GM12873 (cell line): ENCODE data around the gene ZNF236.

Experiments used
- TF ChIP-seq, protein P1 (sequence below): IDR thresholded peaks from 2 replicates; pipeline ENCODE4 v1.5.1; 2012; ENCODE audit warnings: low read depth, mild to moderate bottlenecking, moderate library complexity, low read length, control low read depth; ENCODE audit not compliant: insufficient read depth; ENCODE audit errors: missing control alignments

ZNF236 gene

DNA sequence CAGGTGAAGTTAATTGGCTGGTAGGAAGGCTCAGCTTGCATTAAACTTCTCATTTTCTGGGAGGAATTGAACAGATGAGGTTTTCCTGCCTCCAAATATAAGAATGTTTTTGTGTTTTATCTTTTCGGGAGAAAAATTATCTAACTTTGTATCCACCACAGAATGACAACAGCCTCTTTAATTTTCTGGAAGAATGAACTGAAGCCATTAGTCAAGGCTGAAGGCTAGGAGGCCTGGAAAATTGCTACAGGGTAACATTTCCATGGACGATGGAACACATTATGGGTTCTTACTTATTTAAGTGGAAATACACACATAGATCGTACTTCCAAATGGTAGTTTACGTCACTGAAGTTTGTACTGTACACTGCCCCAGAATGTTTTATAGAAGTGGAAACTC is 28.0 kb upstream of the ZNF236 start:
- TF ChIP-seq, protein P1, sequence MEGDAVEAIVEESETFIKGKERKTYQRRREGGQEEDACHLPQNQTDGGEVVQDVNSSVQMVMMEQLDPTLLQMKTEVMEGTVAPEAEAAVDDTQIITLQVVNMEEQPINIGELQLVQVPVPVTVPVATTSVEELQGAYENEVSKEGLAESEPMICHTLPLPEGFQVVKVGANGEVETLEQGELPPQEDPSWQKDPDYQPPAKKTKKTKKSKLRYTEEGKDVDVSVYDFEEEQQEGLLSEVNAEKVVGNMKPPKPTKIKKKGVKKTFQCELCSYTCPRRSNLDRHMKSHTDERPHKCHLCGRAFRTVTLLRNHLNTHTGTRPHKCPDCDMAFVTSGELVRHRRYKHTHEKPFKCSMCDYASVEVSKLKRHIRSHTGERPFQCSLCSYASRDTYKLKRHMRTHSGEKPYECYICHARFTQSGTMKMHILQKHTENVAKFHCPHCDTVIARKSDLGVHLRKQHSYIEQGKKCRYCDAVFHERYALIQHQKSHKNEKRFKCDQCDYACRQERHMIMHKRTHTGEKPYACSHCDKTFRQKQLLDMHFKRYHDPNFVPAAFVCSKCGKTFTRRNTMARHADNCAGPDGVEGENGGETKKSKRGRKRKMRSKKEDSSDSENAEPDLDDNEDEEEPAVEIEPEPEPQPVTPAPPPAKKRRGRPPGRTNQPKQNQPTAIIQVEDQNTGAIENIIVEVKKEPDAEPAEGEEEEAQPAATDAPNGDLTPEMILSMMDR: no peak

DNA sequence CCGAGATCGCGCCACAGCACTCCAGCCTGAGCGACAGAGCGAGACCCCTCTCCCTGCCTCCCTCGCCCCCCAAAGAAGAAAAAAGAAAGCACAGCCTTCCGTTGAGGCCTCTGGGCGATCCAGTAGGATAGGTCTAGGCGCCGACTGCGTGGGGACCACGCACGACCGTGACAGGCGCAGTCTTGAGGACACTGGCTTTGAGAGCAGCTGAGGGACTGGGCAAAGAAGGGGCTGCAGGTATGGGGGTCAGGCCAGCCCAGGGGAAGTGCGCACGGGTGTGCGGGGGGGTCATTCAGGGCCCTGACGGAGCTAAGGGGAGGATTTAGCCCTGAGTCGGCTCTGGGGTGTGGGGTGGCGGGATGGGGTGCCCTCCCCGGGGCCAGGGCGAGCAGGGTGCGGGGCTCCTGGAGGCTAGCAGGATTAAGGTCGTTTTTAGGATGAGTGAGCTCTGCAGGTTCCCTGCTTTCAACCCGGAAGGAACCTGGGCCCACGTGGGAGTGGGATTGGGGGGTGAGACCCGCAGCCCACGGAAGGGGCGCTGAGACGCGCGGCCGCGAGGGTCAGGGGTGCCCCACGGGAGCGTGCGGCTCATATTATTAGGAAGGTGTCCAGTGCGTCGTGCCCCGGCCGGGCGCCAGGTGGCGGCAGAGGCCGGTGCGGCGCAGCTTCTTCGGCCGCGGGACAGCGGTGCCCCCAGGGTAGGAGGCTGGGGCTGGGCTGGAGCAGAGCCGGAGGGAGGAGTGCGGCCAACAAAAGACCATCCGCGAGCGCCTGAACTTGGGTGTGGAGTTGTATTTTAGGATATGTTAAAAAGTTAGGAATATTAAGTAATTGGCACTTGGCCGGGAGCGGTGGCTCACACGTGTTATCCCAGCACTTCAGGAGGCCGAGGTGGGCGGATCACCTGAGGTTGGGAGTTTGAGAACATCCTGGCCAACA is 20.5 kb upstream of the ZNF236 start:
- TF ChIP-seq, protein P1: peak; percentile 88

DNA sequence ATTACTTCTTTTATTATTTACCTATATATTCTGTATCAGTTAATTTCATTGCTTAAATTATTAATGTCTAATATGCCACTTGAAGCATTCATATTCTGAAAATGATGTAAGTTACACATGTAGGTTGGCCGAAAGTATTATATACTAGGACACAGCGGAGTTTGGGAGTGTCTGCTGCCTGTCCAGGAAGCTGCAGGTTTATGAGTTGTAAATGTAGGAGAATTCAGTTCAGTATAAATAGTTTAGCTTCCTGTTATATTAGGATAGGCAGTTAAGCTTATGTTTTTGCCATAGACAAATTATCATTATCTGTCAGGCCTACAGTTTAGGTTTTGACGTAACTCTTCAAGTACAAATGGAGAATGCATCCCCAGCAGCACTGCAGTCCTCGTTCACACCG is 18.9 kb upstream of the ZNF236 start:
- TF ChIP-seq, protein P1: no peak

DNA sequence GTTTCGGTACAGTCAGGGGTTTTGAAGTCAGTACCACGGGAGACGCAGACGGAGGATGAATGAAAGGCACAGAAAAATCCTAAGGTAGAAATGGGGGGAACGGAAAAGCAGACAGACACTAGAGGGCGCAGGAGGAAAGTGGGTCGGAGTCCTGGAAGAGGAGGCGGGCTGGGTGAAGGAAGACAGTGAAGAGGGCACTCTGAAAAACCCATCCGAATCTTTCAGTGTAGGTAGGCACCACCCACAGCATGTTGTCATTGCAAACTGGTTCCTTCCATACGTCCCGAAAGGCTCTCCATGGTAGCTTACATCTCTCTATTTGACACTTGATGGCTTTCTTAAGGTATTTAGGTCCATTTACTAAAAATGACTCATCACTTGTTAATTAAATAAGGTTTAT is 18.5 kb upstream of the ZNF236 start:
- TF ChIP-seq, protein P1: peak; percentile 94

DNA sequence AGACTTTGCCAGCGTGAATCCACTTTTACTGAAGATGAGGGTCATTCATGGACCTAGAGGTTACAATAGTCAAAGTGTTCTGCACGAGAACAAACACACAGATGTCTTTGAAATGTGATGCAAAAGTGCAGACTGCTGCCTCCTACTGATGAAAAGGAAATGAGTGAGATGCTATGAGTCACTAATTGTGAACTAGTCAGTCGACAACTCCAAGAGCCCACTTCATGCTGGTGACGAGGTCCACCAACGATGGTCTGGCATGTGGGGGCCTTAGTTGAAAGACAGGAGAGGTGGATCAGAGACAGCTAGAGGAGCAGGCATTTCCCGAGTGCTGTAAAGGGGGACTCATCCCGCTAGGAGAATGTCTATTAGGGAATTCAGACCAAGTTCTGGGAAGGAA is 17.1 kb upstream of the ZNF236 start:
- TF ChIP-seq, protein P1: peak; percentile 30

DNA sequence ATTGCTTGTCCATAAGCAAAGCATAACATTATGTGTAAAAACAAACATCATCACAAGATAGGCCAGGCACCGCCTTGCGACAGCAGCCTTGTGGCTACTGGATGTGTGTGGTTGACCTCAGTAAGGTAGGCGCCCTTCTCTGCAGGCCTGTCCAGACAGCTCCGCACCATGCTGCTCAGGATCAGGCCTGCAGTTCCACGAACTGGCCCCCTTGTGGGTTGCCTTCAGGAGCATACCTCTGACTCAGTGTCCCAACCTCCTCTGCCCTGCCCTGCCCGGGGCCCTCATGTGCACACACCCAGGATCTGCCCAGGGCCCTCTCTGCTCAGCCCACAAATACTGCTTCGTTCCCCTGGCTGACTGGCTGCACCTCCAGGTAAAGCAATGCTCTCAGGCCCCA is 16.1 kb upstream of the ZNF236 start:
- TF ChIP-seq, protein P1: no peak

DNA sequence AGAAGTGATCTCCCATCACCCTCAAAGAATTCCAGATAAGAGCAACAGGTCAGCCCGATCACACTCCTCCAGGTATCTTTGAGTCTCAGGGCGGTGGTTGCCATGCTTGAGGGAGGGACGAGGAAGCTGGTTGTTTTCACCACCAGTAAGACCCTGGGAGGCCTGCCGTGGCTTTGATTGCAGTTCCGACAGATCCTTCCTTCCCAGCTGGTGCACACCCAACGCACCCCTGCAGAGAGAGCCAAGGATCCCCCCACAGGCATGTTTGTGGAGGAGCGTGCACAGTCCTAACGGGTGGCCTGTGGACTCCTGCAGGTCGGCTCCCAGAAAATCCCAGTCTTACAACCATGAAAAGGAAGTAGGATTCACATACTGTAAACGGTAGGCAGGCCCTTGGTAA is 13.8 kb upstream of the ZNF236 start:
- TF ChIP-seq, protein P1: no peak
